Epidermal melanocyte (primary cell): ENCODE results near the gene PDHA1.

Experiments used
- DNase-seq: peaks from one replicate; pipeline ENCODE4 v3.0.0; 2011; ENCODE audit warnings: low spot score; ENCODE audit not compliant: insufficient read length

Gene PDHA1

DNA sequence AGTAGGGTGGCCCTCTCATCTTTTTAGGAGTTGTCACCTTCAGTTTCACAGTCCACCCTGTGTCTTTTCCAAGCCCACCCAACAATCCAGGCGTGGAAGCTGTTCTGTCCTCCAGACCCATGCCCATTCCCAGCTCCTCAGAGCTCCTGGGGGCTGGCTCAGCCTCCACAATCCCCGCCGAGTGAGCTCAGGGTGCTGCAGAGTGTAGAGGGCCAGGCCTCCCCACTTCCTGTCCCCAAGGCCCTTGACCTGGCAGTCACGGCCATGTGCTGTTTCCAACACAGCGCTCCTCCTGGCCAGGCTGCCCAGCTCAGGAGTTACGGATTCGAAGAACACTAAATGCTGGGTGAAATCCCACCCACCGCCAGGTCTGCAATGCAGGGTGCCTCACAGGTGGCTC lies 31.8 kb downstream of the PDHA1 start:
- no peak for DNase-seq

DNA sequence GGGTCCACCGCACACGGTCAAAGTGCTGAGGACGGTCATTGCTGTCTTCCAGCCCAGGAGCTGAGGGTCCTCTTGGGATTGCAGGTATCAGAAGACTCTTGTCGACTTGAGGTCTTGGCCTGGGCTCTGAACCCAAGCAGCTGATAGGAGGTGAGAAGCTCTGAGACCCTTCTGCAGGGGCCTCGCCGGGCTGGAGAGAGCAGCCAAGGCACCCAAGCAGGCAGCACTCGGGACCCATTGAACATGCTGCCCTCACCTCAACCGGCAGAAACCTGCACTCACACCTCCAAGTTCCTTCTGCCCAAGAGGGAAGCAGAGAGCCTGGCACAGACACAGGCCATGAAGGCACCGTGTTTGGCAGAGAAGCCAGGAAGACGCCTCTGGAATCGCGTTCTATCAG lies 34.1 kb downstream of the PDHA1 start:
- DNase-seq: no peak

GRCh38 chrX:19381326-19381725 lies 37.6 kb downstream of the PDHA1 start:
- DNase-seq: no peak

GRCh38 chrX:19382555-19383145 lies 38.9 kb downstream of the PDHA1 start:
- no peak for DNase-seq

DNA sequence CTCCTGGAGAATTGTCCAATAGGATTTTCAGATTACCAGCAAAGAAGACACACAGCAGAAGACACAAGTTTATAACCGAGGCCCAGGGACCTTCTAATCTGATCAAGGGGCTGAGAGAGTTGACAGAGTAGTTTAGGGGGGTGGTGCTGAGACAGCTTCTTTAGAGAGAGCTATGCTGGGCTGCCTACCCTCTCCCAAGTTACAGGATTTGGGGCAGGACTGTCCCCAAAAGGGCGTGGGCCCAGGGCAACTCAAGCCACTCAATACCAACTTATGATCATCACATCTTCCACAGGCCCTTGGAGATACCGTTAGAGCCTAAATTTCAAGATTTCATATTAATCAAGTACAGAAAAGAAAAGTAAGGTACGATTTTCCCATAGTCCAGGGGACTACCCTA lies 43.0 kb downstream of the PDHA1 start:
- no peak for DNase-seq

- DNase-seq: no peak
These were observed 44.4 kb downstream of the PDHA1 start for GRCh38 chrX:19388064-19388679.

DNA sequence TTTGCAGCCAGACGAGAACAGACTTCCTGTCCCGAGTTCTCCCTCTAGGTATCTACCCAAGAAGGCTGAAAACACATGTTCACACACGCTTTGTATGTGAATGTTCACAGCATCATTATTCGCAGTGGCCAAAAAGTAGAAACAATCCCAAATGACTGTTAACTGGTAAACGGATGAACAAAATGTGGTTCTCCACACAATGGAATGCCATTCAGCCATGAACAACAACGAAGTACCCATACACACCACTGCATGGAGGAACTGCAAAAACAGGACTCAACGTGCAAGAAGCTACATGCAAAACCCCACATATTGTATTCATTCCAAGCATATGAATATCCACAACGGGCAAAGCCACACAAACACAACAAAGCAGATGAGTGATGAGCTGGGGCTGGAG lies 45.0 kb downstream of the PDHA1 start:
- no peak for DNase-seq

- no peak for DNase-seq
These were observed 45.6 kb downstream of the PDHA1 start for GRCh38 chrX:19389227-19389845.

- DNase-seq: no peak
These were observed 48.4 kb downstream of the PDHA1 start for GRCh38 chrX:19392078-19392477.

- DNase-seq: no peak
These were observed 49.0 kb downstream of the PDHA1 start for GRCh38 chrX:19392703-19393102.

- no peak for DNase-seq
These were observed 60.0 kb downstream of the PDHA1 start for GRCh38 chrX:19403696-19404095.

GRCh38 chrX:19410259-19410658 lies 66.5 kb downstream of the PDHA1 start:
- no peak for DNase-seq
